Adrenal gland (tissue), 12 donors: ENCODE data around the gene OR3A2. TPM values are rescaled to one million over a fixed set of nuclear protein-coding genes. Genes with fewer than 3 reads are reported as not detected.

Experiments
- polyA plus RNA-seq, 3 donors: library from polyadenylated mRNA; stranded (reverse); fragments of 200-250 nt in 2 of 3; fragments of 350-450 nt in 1 of 3; fragmentation: Illumina TruSeq in 1 of 3; extraction: RNeasy Lipid Tissue Mini Kit (QIAGEN cat#74804) in 1 of 3; gene quantifications; one replicate each; pipeline ENCODE4 v1.2.3, GENCODE V29; 2013 to 2014
- small RNA-seq, 2 donors: library from RNA; depleted of rRNA; stranded (forward); fragments of <200 nt; gene quantifications; one replicate each; pipeline ENCODE3, GENCODE V24; 2016
- total RNA-seq, 9 donors: library from RNA; depleted of rRNA in 4 of 9; stranded (reverse); fragments of >200 nt in 4 of 9; fragments of 120-200 nt in 1 of 9; fragmentation: NEBNext Ultra II Directional in 1 of 9; extraction: Animal tissue kit (Norgen Biotek cat#: 25700) in 1 of 9; gene quantifications; one replicate each; pipeline versions ENCODE4 v1.1.0 to v1.2.4, GENCODE V29; 2013 to 2023
- donor health status: healthy with polysubstance abuse.
- donor health status: Bipolar disorder and iron deficiency.
- donor health status: DM: yes; HTN: yes; CAD: no.
- donor health status: DM: no; HTN: no; CAD: no.
- donor health status: DM: no; HTN: no; CAD: no.
- donor health status: DM: yes; HTN: yes; CAD: no.

OR3A2 gene
- total and polyA plus RNA-seq, 12 donors, result 0.07 to 2.6 (median 0.18) TPM; not detected in 5

Small RNA genes within 50 kb of the gene (small RNA-seq; reads per million reads assigned to genes)
- gene OR1AC1P, result 0 reads per million in 2 donors

Other genes starting within 250 kb of the OR3A2 start
- not detected for gene OR1A2, start 188.8 kb downstream of the OR3A2 start, total RNA-seq
- gene OR1A2, start 188.8 kb downstream of the OR3A2 start, polyA plus RNA-seq, result not detected
- gene OR1A1, start 178.6 kb downstream of the OR3A2 start, total RNA-seq, result not detected
- not detected for gene OR1A1, start 178.6 kb downstream of the OR3A2 start, polyA plus RNA-seq
- under 1 TPM in 3 of 9 donors, not detected in 6; 0.06 to 0.25 (median 0.22) TPM for gene OR3A1, start 87.9 kb downstream of the OR3A2 start, total RNA-seq
- gene OR3A1, start 87.9 kb downstream of the OR3A2 start, polyA plus RNA-seq, result not detected
- not detected for gene OR1E1, start 12.1 kb upstream of the OR3A2 start, total RNA-seq
- not detected for gene OR1E1, start 12.1 kb upstream of the OR3A2 start, polyA plus RNA-seq
- not detected for gene OR3A3, start 25.1 kb upstream of the OR3A2 start, total RNA-seq
- gene OR3A3, start 25.1 kb upstream of the OR3A2 start, polyA plus RNA-seq, result not detected
- not detected for gene OR1E2, start 47.5 kb upstream of the OR3A2 start, total RNA-seq
- gene OR1E2, start 47.5 kb upstream of the OR3A2 start, polyA plus RNA-seq, result not detected
- 1 to 10 TPM in 4 of 9 donors, under 1 TPM in 1, not detected in 4; 0.17 to 3.8 (median 1.4) TPM for gene SPATA22, start 85.5 kb upstream of the OR3A2 start, total RNA-seq
- under 1 TPM; 0.13 to 0.88 (median 0.54) TPM for gene SPATA22, start 85.5 kb upstream of the OR3A2 start, polyA plus RNA-seq
- 10 to 100 TPM in 1 of 9 donors, 1 to 10 TPM in 8; 1.3 to 10.1 (median 2.9) TPM for gene ASPA, start 89.7 kb upstream of the OR3A2 start, total RNA-seq
- gene ASPA, start 89.7 kb upstream of the OR3A2 start, polyA plus RNA-seq, result 1 to 10 TPM; 2.6 to 5.7 (median 5.5) TPM
- 1 to 10 TPM in 2 of 9 donors, under 1 TPM in 7; 0.14 to 1.4 (median 0.46) TPM for gene TRPV3, start 171.5 kb upstream of the OR3A2 start, total RNA-seq
- 1 to 10 TPM in 1 of 3 donors, under 1 TPM in 2; 0.34 to 1.1 (median 0.37) TPM for gene TRPV3, start 171.5 kb upstream of the OR3A2 start, polyA plus RNA-seq
- gene TRPV1, start 223.1 kb upstream of the OR3A2 start, total RNA-seq, result 1 to 10 TPM; 1.6 to 5.5 (median 3.1) TPM
- 10 to 100 TPM in 1 of 3 donors, 1 to 10 TPM in 2; 1.5 to 10.9 (median 5.9) TPM for gene TRPV1, start 223.1 kb upstream of the OR3A2 start, polyA plus RNA-seq
- gene SHPK, start 249.9 kb upstream of the OR3A2 start, total RNA-seq, result 10 to 100 TPM; 12.0 to 27.4 (median 19.9) TPM
- gene SHPK, start 249.9 kb upstream of the OR3A2 start, polyA plus RNA-seq, result 10 to 100 TPM in 1 of 3 donors, 1 to 10 TPM in 2; 8.8 to 13.3 (median 9.1) TPM